ENCODE measurements around the gene SCYL1.
"Not testable (repeated sequence)": the region's sequence is repeated elsewhere in the genome, so short reads cannot be mapped to it uniquely, and the experiment has no call there.

The SCYL1 gene

GRCh38 chr11:65554842-65555430, 30.1 kb downstream of the SCYL1 start:
- no peak for DNase-seq (ENCODE audit: low read depth)

- DNase-seq (ENCODE audit: low read depth), result no peak
Observed at GRCh38 chr11:65555693-65556231, 30.9 kb downstream of the SCYL1 start.

DNA sequence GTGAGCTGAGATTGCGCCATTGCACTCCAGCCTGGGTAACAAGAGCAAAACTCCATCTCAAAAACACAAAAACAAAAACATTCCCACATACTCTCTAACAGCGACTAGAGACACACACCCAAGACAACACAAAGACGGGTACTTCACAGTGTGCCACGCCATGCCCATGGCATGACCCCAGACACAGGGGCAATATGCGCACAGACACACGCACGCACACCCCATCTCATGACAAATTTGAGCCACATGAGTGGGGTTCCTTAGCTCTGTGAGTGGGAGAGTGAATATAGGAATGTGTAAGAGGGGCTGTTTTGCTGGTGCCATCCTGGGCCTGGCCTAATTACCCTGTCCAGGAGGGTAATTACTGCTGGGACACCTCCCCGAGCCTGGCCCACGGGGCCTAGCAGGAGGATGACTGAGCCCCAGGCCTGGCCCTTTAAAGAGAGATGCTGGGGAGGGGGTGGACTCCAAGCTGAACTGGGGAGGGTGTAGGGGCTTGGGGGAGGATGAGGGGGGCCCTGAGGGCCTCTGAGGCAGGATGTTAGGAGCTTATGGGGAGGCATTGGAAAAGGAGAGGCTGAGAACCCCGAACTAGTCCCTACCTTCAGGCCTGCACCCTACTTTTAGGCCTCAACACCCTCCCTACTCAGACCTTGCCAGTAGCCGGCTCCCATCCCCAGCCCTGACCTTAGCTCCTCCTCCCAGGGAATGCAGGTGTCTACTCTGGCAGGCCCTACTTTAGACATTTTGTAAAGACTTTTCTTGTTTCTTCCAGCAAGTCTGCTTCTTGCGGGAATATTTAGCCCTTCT, 31.8 kb downstream of the SCYL1 start:
- no peak for DNase-seq (ENCODE audit: low read depth)

DNA sequence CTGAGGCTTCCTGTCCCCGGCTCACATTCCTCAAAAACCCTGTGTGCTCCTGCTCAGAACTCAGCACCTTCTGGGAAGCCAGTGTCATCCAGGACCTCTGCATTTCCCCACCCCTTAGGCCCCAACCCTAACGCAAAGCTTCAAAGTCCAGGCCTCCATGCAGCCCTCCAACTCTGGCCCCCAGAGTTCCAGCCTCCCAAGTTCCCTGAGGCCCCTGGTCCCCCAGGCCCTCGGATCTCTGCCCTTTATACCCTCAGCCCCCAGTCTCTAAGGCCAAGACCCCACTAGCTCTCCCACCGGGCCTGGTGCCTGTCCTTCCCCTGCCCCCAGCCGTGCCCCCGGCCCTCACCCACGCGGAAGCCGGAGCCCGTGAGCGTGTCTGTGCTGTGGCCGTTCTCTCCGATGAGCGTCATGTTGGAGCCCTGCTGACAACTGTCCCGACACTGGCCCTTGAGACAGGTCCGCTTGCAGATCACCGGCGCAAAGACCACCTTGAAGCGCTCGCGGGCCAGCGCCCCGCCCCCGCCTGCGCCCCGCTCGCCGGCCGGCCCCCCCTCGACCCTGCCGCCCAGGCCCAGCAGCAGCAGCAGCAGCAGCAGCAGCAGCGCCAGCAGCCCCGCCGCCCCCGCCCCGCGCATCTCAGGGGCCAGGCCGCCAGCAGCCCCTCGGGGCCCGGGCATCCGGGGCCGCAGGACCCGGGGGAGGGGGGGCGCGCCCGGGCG, 32.6 kb downstream of the SCYL1 start:
- DNase-seq (ENCODE audit: low read depth), result no peak

GRCh38 chr11:65558002-65558929, 33.4 kb downstream of the SCYL1 start, which contains the start of gene LTBP3:
Gene LTBP3, minus strand, starts transcription at chr11:65558359. Its CDS starts 400 bp downstream, at chr11:65557959.
- DNase-seq (ENCODE audit: low read depth), result no peak

DNA sequence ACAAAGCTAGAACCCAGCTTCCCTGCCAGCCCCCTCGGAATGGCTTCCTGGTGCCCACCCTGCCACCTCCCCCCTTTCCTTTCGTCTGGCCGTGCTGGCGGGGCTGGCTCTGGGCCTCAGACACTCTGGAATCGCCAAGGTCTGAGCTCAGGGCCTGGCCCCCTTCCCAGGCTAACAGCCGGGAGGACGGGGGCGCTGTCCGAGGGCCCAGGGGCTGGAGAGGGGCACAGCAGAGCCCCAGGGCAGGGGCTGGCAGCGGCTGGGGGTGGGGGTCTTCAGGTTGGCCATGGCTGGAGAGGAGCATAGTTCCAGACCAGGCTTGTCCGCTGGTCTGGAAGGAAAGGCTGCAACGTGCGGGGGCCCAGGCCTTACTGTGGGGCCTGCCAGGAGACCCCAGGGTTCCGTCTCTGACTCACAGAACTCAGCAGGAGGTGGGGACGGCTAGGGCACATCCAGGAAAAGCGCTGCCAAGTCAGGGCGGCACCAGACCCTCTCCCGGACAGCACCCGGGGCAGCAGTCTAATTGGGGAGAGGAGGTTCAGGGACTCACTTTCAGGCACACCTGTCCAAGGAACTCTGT, 34.1 kb downstream of the SCYL1 start:
- DNase-seq (ENCODE audit: low read depth), result no peak

- no peak for DNase-seq (ENCODE audit: low read depth)
Observed at GRCh38 chr11:65559535-65559934, 34.7 kb downstream of the SCYL1 start.

DNA sequence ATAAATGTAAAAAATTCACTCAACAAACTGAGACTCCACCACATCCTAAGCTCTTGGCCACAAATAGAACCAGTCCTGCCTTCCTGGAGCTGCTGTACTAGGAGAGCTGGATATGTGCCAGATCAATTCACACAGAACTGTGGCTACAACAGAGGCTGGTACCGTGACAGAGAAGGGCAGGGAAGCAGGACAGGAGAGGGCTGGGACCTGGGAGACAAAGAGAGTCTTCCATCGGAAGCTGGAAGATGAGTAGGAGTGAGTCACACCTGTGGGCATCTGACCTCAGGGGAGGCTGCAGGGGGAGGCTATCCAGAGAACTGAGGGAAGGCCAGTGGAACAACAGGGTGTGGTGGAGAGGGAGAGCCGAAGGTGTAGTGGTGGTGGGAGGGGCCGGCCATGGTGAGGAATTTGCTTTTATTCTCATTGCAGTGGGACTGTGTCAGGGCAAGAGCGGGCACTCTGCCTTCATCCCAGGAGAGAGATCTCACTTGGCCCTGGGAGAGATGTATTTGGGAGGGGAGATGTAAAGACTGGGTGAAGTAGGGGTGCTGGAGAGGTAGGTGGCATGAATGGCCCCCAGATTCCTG, 35.2 kb downstream of the SCYL1 start:
- DNase-seq (ENCODE audit: low read depth), result no peak

- peak; percentile 63 for DNase-seq (ENCODE audit: low read depth)
Observed at GRCh38 chr11:65560555-65561418, 35.9 kb downstream of the SCYL1 start.

GRCh38 chr11:65562020-65562419, 37.1 kb downstream of the SCYL1 start:
- no peak for DNase-seq (ENCODE audit: low read depth)

GRCh38 chr11:65562788-65563187, 37.9 kb downstream of the SCYL1 start:
- DNase-seq (ENCODE audit: low read depth), result no peak

GRCh38 chr11:65563601-65564000, 38.7 kb downstream of the SCYL1 start:
- no peak for DNase-seq (ENCODE audit: low read depth)

GRCh38 chr11:65564879-65565559, 40.1 kb downstream of the SCYL1 start:
- DNase-seq (ENCODE audit: low read depth), result not testable (repeated sequence)

- DNase-seq (ENCODE audit: low read depth), result no peak
Observed at GRCh38 chr11:65565624-65566453, 41.0 kb downstream of the SCYL1 start.

- DNase-seq (ENCODE audit: low read depth), result no peak
Observed at GRCh38 chr11:65569164-65569972, 44.5 kb downstream of the SCYL1 start.

- peak; percentile 93 for DNase-seq (ENCODE audit: low read depth)
Observed at GRCh38 chr11:65569973-65570918, 45.4 kb downstream of the SCYL1 start, which contains the start of gene ZNRD2. Gene ZNRD2, plus strand, starts transcription at chr11:65570477. Its CDS starts 15 bp downstream, at chr11:65570492.
